HCT116 (cell line): Measurements from ENCODE around the gene WAC. TPM values are rescaled to one million over a fixed set of nuclear protein-coding genes. Genes with fewer than 3 reads are reported as not detected.

ENCODE experiments used
- ATAC-seq: fragments of 200-7000 bp; cut with Tn5 transposase; 2 replicates; pipeline ENCODE4 v1.9.1; 2020; ENCODE audit warnings: mild to moderate bottlenecking, moderate library complexity
- BruUV-seq: library from RNA; stranded (reverse); fragments of 400-500 nt; replicated peaks from 2 replicates; lab custom pipeline; 2021; lab: Mats Ljungman, UMichigan
- CTCF ChIA-PET: fragments of 300-600 bp; sonication (Branson Sonifier 250); formaldehyde crosslinking; loops from one replicate; lab custom pipeline; 2021; ENCODE audit warnings: antibody characterized with exemption; lab: Charles Lee
- POLR2A ChIA-PET: fragments of 300-600, 350-600 bp; sonication (Branson Sonifier 250); formaldehyde crosslinking; loops from one replicate; lab custom pipeline; 2021; ENCODE audit warnings: antibody characterized with exemption; lab: Charles Lee
- RAD21 ChIA-PET, 2 experiments: fragments of 300-600 bp; sonication (Branson Sonifier 250); formaldehyde crosslinking; loops; one replicate each; lab custom pipeline; 2023; ENCODE audit warnings: low total read pairs in 2 of 2; ENCODE audit not compliant: uncharacterized antibody in 2 of 2, unreplicated experiment in 2 of 2, low non-redundant PET in 1 of 2; lab: Charles Lee
- DNase-seq: peaks from one replicate; pipeline ENCODE4 v3.0.0-alpha.2; 2010; ENCODE audit warnings: low read depth, low spot score
- H2AFZ ChIP-seq: fragments of 200-600 bp; shearing (Covaris generic), sonication (generic); 2 replicates; pipeline ENCODE4 v1.6.1; 2017; ENCODE audit warnings: low read depth, mixed run types, mixed read lengths, antibody characterized with exemption, low read length; ENCODE audit not compliant: poor library complexity, severe bottlenecking
- H3K27ac ChIP-seq: 2 replicates; pipeline ENCODE4 v1.5.1; 2012; ENCODE audit warnings: low read depth, low read length
- H3K27me3 ChIP-seq: fragments of 200-600 bp; sonication (generic); 2 replicates; pipeline ENCODE4 v1.6.1; 2016; ENCODE audit warnings: mixed run types, low read length, mixed read lengths; ENCODE audit not compliant: insufficient read depth
- H3K36me3 ChIP-seq, 2 experiments: fragments of 200-500 bp in 1 of 2; fragments of 200-600 bp in 1 of 2; sonication (Bioruptor generic) in 1 of 2; sonication (generic) in 1 of 2; 2 replicates each; pipeline versions ENCODE4 v1.5.1 to v1.6.1; 2014 to 2016; ENCODE audit warnings: low read length in 2 of 2, inconsistent platforms in 1 of 2, mixed read lengths in 1 of 2, mixed run types in 1 of 2; ENCODE audit not compliant: insufficient read depth in 2 of 2, control insufficient read depth in 1 of 2
- H3K4me1 ChIP-seq, 2 experiments: fragments of 200-600 bp in 1 of 2; sonication (generic) in 1 of 2; 2 replicates each; pipeline versions ENCODE4 v1.5.1 to v1.6.1; 2012 to 2017; ENCODE audit warnings: low read length in 2 of 2, inconsistent platforms in 1 of 2, mild to moderate bottlenecking in 1 of 2, mixed read lengths in 1 of 2, mixed run types in 1 of 2, moderate library complexity in 1 of 2; ENCODE audit not compliant: insufficient read depth in 2 of 2, control insufficient read depth in 1 of 2
- H3K4me2 ChIP-seq: fragments of 200-600 bp; sonication (generic); 2 replicates; pipeline ENCODE4 v1.6.1; 2017; ENCODE audit warnings: mixed run types, low read length, mixed read lengths
- H3K4me3 ChIP-seq, 2 experiments: fragments of 200-600 bp in 1 of 2; sonication (generic) in 1 of 2; replicated peaks in 1 of 2; 2 replicates each; pipeline ENCODE4 v1.5.1; 2011 to 2016; ENCODE audit warnings: low read length in 2 of 2, control low read depth in 1 of 2, low read depth in 1 of 2, mild to moderate bottlenecking in 1 of 2, mixed read lengths in 1 of 2, mixed run types in 1 of 2
- H3K79me2 ChIP-seq: fragments of 200-600 bp; sonication (generic); 2 replicates; pipeline ENCODE4 v1.6.1; 2017; ENCODE audit warnings: mild to moderate bottlenecking, mixed run types, low read length, moderate library complexity, mixed read lengths; ENCODE audit not compliant: insufficient read depth
- H3K9ac ChIP-seq: fragments of 200-600 bp; sonication (generic); 2 replicates; pipeline ENCODE4 v1.6.1; 2016; ENCODE audit warnings: low read length, mixed read lengths
- H3K9me2 ChIP-seq: fragments of 200-600 bp; sonication (generic), shearing (Covaris generic); 2 replicates; pipeline ENCODE4 v1.6.1; 2017; ENCODE audit warnings: mixed run types, mild to moderate bottlenecking, moderate library complexity; ENCODE audit not compliant: insufficient read depth
- H3K9me3 ChIP-seq, 2 experiments: fragments of 200-500 bp in 1 of 2; fragments of 200-600 bp in 1 of 2; sonication (Bioruptor generic) in 1 of 2; sonication (generic) in 1 of 2; 2 replicates each; pipeline ENCODE4 v1.6.1; 2014 to 2017; ENCODE audit warnings: low read length in 2 of 2, mixed read lengths in 2 of 2, inconsistent platforms in 1 of 2, low read depth in 1 of 2, mild to moderate bottlenecking in 1 of 2, mixed run types in 1 of 2, moderate library complexity in 1 of 2; ENCODE audit not compliant: control insufficient read depth in 1 of 2, insufficient read depth in 1 of 2
- H4K20me1 ChIP-seq: fragments of 200-600 bp; sonication (generic), shearing (Covaris generic); 2 replicates; pipeline ENCODE4 v1.6.1; 2017; ENCODE audit warnings: mixed run types, mild to moderate bottlenecking, moderate library complexity; ENCODE audit not compliant: insufficient read depth
- CBX3 ChIP-seq: IDR thresholded peaks from 2 replicates; pipeline ENCODE4 v1.6.1; 2012; ENCODE audit warnings: low read depth
- CEBPB ChIP-seq: IDR thresholded peaks from 2 replicates; pipeline ENCODE4 v1.6.1; 2012; ENCODE audit warnings: low read depth
- ELF1 ChIP-seq: IDR thresholded peaks from 2 replicates; pipeline ENCODE4 v1.6.1; 2012; ENCODE audit warnings: low read depth, borderline replicate concordance
- EZH2 ChIP-seq: fragments of 200-600 bp; sonication (generic); IDR thresholded peaks from 2 replicates; pipeline ENCODE4 v1.6.1; 2017; ENCODE audit warnings: antibody characterized with exemption, mixed run types
- FOSL1 ChIP-seq: IDR thresholded peaks from 2 replicates; pipeline ENCODE4 v1.6.1; 2012; ENCODE audit warnings: low read depth
- POLR2A ChIP-seq: IDR thresholded peaks from 2 replicates; pipeline ENCODE4 v1.7.0; 2011; ENCODE audit warnings: borderline replicate concordance; ENCODE audit not compliant: insufficient read depth, insufficient read length; ENCODE audit errors: extremely low read depth
- POLR2AphosphoS5 ChIP-seq: IDR thresholded peaks from 2 replicates; pipeline ENCODE4 v1.6.1; 2011; ENCODE audit warnings: mild to moderate bottlenecking, low read depth, low read length, moderate library complexity
- RAD21 ChIP-seq: IDR thresholded peaks from 2 replicates; pipeline ENCODE4 v1.6.1; 2012; ENCODE audit warnings: low read depth, mild to moderate bottlenecking
- SP1 ChIP-seq: IDR thresholded peaks from 2 replicates; pipeline ENCODE4 v1.6.1; 2012; ENCODE audit warnings: low read depth
- intact Hi-C: fragments of 100-400 bp; cut with micrococcal nuclease; formaldehyde crosslinking; loops from 2 replicates; pipeline ENCODE4 v1.10.0; 2022
- total RNA-seq: library from RNA; stranded (reverse); gene quantifications from one replicate; pipeline ENCODE4 v1.2.1, GENCODE V29; 2021; ENCODE audit not compliant: unreplicated experiment
- TF ChIP-seq, protein P1 (sequence below): IDR thresholded peaks from 2 replicates; pipeline ENCODE4 v1.6.1; 2011; ENCODE audit warnings: mild to moderate bottlenecking, low read length, moderate library complexity; ENCODE audit not compliant: insufficient replicate concordance; ENCODE audit errors: extremely low read depth

The WAC gene
- total RNA-seq, 1 experiment from 2014 or later: 117 TPM

DNA sequence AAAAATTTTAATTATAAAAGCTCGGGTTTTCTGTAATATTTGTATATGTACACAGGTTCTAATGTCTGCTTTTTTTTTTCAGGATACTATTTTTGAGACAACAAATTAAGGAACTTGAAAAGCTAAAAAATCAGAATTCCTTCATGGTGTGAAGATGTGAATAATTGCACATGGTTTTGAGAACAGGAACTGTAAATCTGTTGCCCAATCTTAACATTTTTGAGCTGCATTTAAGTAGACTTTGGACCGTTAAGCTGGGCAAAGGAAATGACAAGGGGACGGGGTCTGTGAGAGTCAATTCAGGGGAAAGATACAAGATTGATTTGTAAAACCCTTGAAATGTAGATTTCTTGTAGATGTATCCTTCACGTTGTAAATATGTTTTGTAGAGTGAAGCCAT, 86.5 kb downstream of the WAC start:
- Histone ChIP-seq H3K9me2 (no peaks in the 10 kb centered on the region), H3K36me3 (peaks cover 43 to 47% of the 10 kb centered on the region in 2 experiments), H3K27me3 (no peaks in the 10 kb centered on the region), H4K20me1 (peaks cover 4% of the 10 kb centered on the region; the same call in 1 of the 2 replicates), H3K4me2 (no peak overlapping the region), H3K79me2 (peaks cover 37% of the 10 kb centered on the region), H2AFZ (no peak overlapping the region), H3K9me3 (no peaks in the 10 kb centered on the region), H3K9ac (no peak overlapping the region), H3K27ac (no peak overlapping the region), H3K4me1 (no peaks in the 10 kb centered on the region), H3K4me3 (no peak overlapping the region)
- no peak for ATAC-seq
- POLR2A ChIA-PET: no interaction called here
- RAD21 ChIA-PET: no interaction called here
- no peak for DNase-seq
- no TSS peak for BruUV-seq
- CTCF ChIA-PET: interaction anchor here (2.4 kb wide), 1 partner anchor 9 kb away, joined by 12 read pairs; no protein-coding TSS in a partner anchor
- intact Hi-C loops: no loop called here
- no peak for TF ChIP-seq SP1
- no peak for TF ChIP-seq CEBPB
- TF ChIP-seq POLR2A: no peak

DNA sequence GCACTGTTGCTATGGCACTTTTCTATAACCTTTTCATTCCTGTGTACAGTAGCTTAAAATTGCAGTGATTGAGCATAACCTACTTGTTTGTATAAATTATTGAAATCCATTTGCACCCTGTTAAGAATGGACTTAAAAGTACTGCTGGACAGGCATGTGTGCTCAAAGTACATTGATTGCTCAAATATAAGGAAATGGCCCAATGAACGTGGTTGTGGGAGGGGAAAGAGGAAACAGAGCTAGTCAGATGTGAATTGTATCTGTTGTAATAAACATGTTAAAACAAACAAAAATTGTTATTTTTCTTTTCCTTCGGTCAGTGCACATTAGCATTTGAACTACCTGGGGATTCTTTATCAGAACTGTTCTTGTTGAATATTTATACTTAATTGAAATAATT, 87.3 kb downstream of the WAC start:
- no peak overlapping the region for H3K27ac ChIP-seq
- no peaks in the 10 kb centered on the region for H3K9me2 ChIP-seq
- intact Hi-C loops: no loop called here
- H3K27me3 ChIP-seq: no peaks in the 10 kb centered on the region
- RAD21 ChIA-PET: no interaction called here
- H2AFZ ChIP-seq: no peak overlapping the region
- H3K36me3 ChIP-seq: peaks cover 35 to 42% of the 10 kb centered on the region in 2 experiments
- CTCF ChIA-PET: interaction anchor here (1.0 to 2.4 kb wide), 2 partner anchors 8 to 88 kb away, joined by 3 to 12 read pairs; partner anchors contain the start of gene WAC
- H3K4me3 ChIP-seq: no peak overlapping the region
- H3K4me1 ChIP-seq: no peaks in the 10 kb centered on the region
- H4K20me1 ChIP-seq: peaks cover under 1% of the 10 kb centered on the region; the same call in 1 of the 2 replicates
- POLR2A ChIA-PET: interaction anchor here (1.0 kb wide), 1 partner anchor 12 kb away, joined by 3 read pairs; no protein-coding TSS in a partner anchor
- no peaks in the 10 kb centered on the region for H3K9me3 ChIP-seq
- no peak overlapping the region for H3K9ac ChIP-seq
- no peak overlapping the region for H3K4me2 ChIP-seq
- ATAC-seq (no peak), DNase-seq (no peak)
- no TSS peak for BruUV-seq
- peaks cover 29% of the 10 kb centered on the region; the same call in 1 of the 2 replicates for H3K79me2 ChIP-seq
- TF ChIP-seq FOSL1: no peak
- no peak for TF ChIP-seq POLR2AphosphoS5
- TF ChIP-seq RAD21: no peak
- TF ChIP-seq CBX3: no peak
- no peak for TF ChIP-seq ELF1
- TF ChIP-seq, protein P1, sequence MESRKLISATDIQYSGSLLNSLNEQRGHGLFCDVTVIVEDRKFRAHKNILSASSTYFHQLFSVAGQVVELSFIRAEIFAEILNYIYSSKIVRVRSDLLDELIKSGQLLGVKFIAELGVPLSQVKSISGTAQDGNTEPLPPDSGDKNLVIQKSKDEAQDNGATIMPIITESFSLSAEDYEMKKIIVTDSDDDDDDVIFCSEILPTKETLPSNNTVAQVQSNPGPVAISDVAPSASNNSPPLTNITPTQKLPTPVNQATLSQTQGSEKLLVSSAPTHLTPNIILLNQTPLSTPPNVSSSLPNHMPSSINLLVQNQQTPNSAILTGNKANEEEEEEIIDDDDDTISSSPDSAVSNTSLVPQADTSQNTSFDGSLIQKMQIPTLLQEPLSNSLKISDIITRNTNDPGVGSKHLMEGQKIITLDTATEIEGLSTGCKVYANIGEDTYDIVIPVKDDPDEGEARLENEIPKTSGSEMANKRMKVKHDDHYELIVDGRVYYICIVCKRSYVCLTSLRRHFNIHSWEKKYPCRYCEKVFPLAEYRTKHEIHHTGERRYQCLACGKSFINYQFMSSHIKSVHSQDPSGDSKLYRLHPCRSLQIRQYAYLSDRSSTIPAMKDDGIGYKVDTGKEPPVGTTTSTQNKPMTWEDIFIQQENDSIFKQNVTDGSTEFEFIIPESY: no peak
- no peak for TF ChIP-seq EZH2
- TF ChIP-seq, all 23 proteins: peak for 0
